CD4-positive, alpha-beta T cell (primary cell): ENCODE measurements around the gene ANXA8. TPM values are rescaled to one million over a fixed set of nuclear protein-coding genes. Genes with fewer than 3 reads are reported as not detected.

Source experiments
- ATAC-seq: fragments of 200-7000 bp; cut with Tn5 transposase; one replicate; pipeline ENCODE4 v1.10.0; 2022; ENCODE audit warnings: mild to moderate bottlenecking; ENCODE audit not compliant: poor library complexity
- CTCF ChIA-PET: fragments of 350-600 bp; sonication (Branson Sonifier 250); formaldehyde crosslinking; loops from one replicate; lab custom pipeline; 2021; ENCODE audit warnings: antibody characterized with exemption, inconsistent platforms; lab: Charles Lee
- POLR2A ChIA-PET: fragments of 350-600 bp; sonication (Branson Sonifier 250); formaldehyde crosslinking; loops from one replicate; lab custom pipeline; 2021; ENCODE audit warnings: antibody characterized with exemption, inconsistent platforms; lab: Charles Lee
- DNase-seq, 14 experiments: peaks; one replicate each; pipeline ENCODE4 v3.0.0-alpha.2; 2013 to 2020; ENCODE audit warnings: mixed read lengths in 2 of 14
- H3K27ac ChIP-seq, 2 donors: one replicate each; pipeline versions ENCODE4 v1.5.1 to v1.7.0; 2013; ENCODE audit warnings: low read length in 2 of 2, low read depth in 1 of 2, mild to moderate bottlenecking in 1 of 2
- H3K27me3 ChIP-seq, 2 experiments: 1 replicate in 1 of 2; 2 replicates in 1 of 2; pipeline versions ENCODE4 v1.6.1 to v1.7.0; 2013; ENCODE audit warnings: low read length in 2 of 2, control low read depth in 1 of 2, mild to moderate bottlenecking in 1 of 2, moderate library complexity in 1 of 2; ENCODE audit not compliant: insufficient read depth in 2 of 2, control insufficient read depth in 1 of 2
- H3K36me3 ChIP-seq: one replicate; pipeline ENCODE4 v1.6.1; 2013; ENCODE audit warnings: low read length, control low read depth; ENCODE audit not compliant: insufficient read depth
- H3K4me1 ChIP-seq: one replicate; pipeline ENCODE4 v1.6.1; 2013; ENCODE audit warnings: low read length, control low read depth; ENCODE audit not compliant: insufficient read depth
- H3K4me3 ChIP-seq: one replicate; pipeline ENCODE4 v1.5.1; 2013; ENCODE audit warnings: mild to moderate bottlenecking, low read length, moderate library complexity
- H3K9me3 ChIP-seq, 2 experiments: 1 replicate in 1 of 2; 2 replicates in 1 of 2; pipeline versions ENCODE4 v1.6.1 to v1.7.0; 2013; ENCODE audit warnings: low read length in 2 of 2, mild to moderate bottlenecking in 2 of 2, control low read depth in 1 of 2, moderate library complexity in 1 of 2; ENCODE audit not compliant: control insufficient read depth in 1 of 2, insufficient read depth in 1 of 2
- H3K27ac Mint-ChIP-seq: one replicate; pipeline ENCODE4 v1.8.0; 2020; ENCODE audit warnings: mixed read lengths
- H3K27me3 Mint-ChIP-seq: one replicate; pipeline ENCODE4 v1.8.0; 2021; ENCODE audit warnings: mixed read lengths
- H3K36me3 Mint-ChIP-seq: one replicate; pipeline ENCODE4 v1.8.0; 2021; ENCODE audit warnings: low read depth, mixed read lengths
- H3K4me1 Mint-ChIP-seq: one replicate; pipeline ENCODE4 v1.8.0; 2021; ENCODE audit warnings: low read depth, mixed read lengths
- H3K4me3 Mint-ChIP-seq: one replicate; pipeline ENCODE4 v1.8.0; 2020; ENCODE audit warnings: mild to moderate bottlenecking, mixed read lengths
- H3K9me3 Mint-ChIP-seq: one replicate; pipeline ENCODE4 v1.8.0; 2020; ENCODE audit warnings: mixed read lengths
- intact Hi-C, 2 experiments: fragments of 100-400 bp; cut with DNase I in 1 of 2; cut with micrococcal nuclease in 1 of 2; formaldehyde crosslinking; loops; one replicate each; pipeline versions ENCODE4 v1.15.1 to v1.9.0; 2023 to 2025; cut with DNase I, micrococcal nuclease
- total RNA-seq, 174 experiments: library from RNA in 2 of 174; stranded (reverse) in 2 of 174; gene quantifications; one replicate each; pipeline ENCODE4 v1.2.3 and lab custom pipeline; 2021 to 2026
- TF ChIP-seq, protein P1 (sequence below): fragments of 200-600 bp; IDR thresholded peaks from one replicate; pipeline ENCODE4 v1.8.0; 2022; ENCODE audit warnings: antibody characterized with exemption, mild to moderate bottlenecking

Gene ANXA8
- total RNA-seq, 2 experiments from 2014 or later, result not detected

DNA sequence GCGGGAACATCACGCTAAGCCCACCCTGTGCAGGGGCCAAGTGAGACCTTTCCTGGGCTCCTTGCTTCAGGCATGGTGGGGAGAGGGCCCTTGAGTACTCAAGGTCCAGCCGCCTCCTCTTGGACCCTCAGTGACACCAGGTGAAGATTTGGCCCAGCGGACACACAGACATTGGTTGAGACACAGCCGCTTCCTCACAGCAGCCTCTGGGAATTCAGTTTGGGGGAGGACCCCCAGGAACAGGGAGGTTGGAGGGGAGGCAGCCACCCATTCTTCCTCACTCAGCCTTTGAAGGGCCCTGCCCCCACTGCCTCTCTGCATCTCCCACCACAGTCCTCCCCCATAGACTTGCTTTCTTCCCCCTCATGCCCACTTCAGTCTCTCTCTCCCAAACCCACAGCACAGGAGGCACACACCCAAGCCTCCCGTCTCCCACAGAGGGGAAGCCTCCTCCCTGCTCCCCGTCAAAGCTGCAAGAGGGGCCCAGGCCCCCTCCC is 31.9 kb downstream of the ANXA8 start:
- Mint-ChIP-seq H3K36me3 (no peaks in the 10 kb centered on the region), H3K27me3 (no peaks in the 10 kb centered on the region), H3K4me3 (no peak overlapping the region), H3K9me3 (no peaks in the 10 kb centered on the region), H3K4me1 (peaks cover 16% of the 10 kb centered on the region), H3K27ac (no peak overlapping the region)
- H3K27me3 ChIP-seq, result no peaks in the 10 kb centered on the region
- H3K4me3 ChIP-seq, result no peak overlapping the region
- TF ChIP-seq, protein P1, sequence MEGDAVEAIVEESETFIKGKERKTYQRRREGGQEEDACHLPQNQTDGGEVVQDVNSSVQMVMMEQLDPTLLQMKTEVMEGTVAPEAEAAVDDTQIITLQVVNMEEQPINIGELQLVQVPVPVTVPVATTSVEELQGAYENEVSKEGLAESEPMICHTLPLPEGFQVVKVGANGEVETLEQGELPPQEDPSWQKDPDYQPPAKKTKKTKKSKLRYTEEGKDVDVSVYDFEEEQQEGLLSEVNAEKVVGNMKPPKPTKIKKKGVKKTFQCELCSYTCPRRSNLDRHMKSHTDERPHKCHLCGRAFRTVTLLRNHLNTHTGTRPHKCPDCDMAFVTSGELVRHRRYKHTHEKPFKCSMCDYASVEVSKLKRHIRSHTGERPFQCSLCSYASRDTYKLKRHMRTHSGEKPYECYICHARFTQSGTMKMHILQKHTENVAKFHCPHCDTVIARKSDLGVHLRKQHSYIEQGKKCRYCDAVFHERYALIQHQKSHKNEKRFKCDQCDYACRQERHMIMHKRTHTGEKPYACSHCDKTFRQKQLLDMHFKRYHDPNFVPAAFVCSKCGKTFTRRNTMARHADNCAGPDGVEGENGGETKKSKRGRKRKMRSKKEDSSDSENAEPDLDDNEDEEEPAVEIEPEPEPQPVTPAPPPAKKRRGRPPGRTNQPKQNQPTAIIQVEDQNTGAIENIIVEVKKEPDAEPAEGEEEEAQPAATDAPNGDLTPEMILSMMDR, result no peak
- CTCF ChIA-PET, result no interaction called here
- no peak overlapping the region for H3K27ac ChIP-seq
- peaks cover 0 to 8% of the 10 kb centered on the region in 2 experiments for H3K9me3 ChIP-seq
- DNase-seq (no peak), ATAC-seq (no peak)
- H3K4me1 ChIP-seq, result peaks cover 7% of the 10 kb centered on the region
- intact Hi-C loops, result no loop called here
- no peaks in the 10 kb centered on the region for H3K36me3 ChIP-seq
- POLR2A ChIA-PET, result no interaction called here

DNA sequence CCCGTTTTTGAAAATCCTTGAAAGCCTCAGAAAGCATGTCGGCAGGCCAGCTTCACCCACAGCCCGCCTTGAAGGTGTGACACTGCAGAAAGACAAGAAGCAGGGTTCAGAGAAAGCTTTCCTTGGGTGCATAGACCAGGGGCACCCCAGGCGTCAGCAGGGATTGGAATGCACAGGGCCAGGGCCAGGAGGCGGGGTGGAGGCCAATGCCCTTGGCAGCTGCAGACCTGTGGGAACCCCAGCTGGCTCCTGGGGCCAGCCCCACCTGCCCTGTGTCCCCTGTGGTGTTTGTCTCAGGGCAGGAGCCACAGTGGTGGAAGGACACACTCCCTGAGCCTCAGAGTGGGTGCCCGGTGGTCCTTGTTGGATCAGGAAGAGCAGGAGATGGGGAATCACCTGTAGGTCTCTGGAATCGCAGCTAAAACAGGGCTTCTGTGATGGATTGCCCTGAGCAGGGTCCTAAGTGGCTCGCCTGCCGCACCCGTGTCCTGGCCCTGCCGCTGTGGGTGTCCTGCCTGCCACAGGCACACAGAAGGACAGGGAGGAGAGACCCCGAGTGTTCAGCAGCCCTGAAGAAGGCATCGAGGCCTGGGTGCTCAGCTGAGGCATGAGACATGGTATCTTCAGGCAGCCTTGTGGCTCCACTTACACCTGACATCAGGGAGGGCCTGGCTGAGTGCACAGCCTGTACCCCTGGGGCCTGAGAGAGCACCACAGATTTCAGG is 32.5 kb downstream of the ANXA8 start:
- Histone ChIP-seq H3K4me3 (no peak overlapping the region), H3K9me3 (peaks cover 0 to 9% of the 10 kb centered on the region in 2 experiments), H3K36me3 (no peaks in the 10 kb centered on the region), H3K27ac (no peak overlapping the region), H3K4me1 (peaks cover 7% of the 10 kb centered on the region), H3K27me3 (peaks cover 0 to 2% of the 10 kb centered on the region in 2 experiments)
- CTCF ChIA-PET, result no interaction called here
- Mint-ChIP-seq H3K9me3 (no peaks in the 10 kb centered on the region), H3K4me1 (peaks cover 16% of the 10 kb centered on the region), H3K27me3 (no peaks in the 10 kb centered on the region), H3K27ac (no peak overlapping the region), H3K36me3 (no peaks in the 10 kb centered on the region), H3K4me3 (no peak overlapping the region)
- ATAC-seq (no peak), DNase-seq (no peak)
- TF ChIP-seq, protein P1, result no peak
- POLR2A ChIA-PET, result no interaction called here
- intact Hi-C loops, result no loop called here

DNA sequence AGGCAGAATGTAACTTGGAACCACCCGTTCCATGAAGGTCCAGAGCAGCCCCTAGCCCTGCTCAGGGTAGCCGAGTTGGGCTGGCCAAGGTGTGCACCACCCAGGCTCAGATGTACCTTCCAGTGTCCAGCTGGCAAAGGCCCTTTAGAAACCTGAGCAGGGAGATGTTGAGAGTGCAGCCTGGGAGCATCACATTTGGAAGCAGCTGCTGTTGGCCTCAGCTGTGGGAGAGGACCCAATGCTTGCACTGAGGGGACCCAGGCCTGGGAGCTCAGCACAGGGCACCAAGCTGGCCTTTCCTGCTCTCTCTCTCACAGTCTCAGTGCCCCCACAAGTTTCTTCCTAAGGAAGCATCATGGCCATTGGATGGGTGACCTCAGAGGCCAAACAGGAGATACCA is 33.5 kb downstream of the ANXA8 start:
- Mint-ChIP-seq H3K9me3 (peaks cover 6% of the 10 kb centered on the region), H3K4me1 (peaks cover 16% of the 10 kb centered on the region), H3K4me3 (no peak overlapping the region), H3K27me3 (no peaks in the 10 kb centered on the region), H3K36me3 (no peaks in the 10 kb centered on the region), H3K27ac (no peak overlapping the region)
- no peak overlapping the region for H3K27ac ChIP-seq
- no peak overlapping the region for H3K4me3 ChIP-seq
- intact Hi-C loops, result no loop called here
- ATAC-seq (no peak), DNase-seq (no peak)
- H3K4me1 ChIP-seq, result peaks cover 7% of the 10 kb centered on the region
- TF ChIP-seq, protein P1, result no peak
- ChIA-PET CTCF (no interaction called here), POLR2A (no interaction called here)
- peaks cover 5 to 9% of the 10 kb centered on the region in 2 experiments for H3K9me3 ChIP-seq
- H3K27me3 ChIP-seq, result peaks cover 0 to 5% of the 10 kb centered on the region in 2 experiments
- H3K36me3 ChIP-seq, result no peaks in the 10 kb centered on the region
